Cortex of kidney (tissue), 1 donor: Measurements from ENCODE around the gene ILK.

Experiments
- DNase-seq: peaks from one replicate; lab custom pipeline; 2025; lab: John Stamatoyannopoulos, UW

Gene ILK

GRCh38 chr11:6621711-6622211 is 18.2 kb downstream of the ILK start:
- DNase-seq: no peak

GRCh38 chr11:6622261-6623171 is 18.9 kb downstream of the ILK start:
- no peak for DNase-seq

GRCh38 chr11:6623391-6624363 is 20.1 kb downstream of the ILK start:
- no peak for DNase-seq

- no peak for DNase-seq
Observed at GRCh38 chr11:6625156-6625831, 21.7 kb downstream of the ILK start.

- no peak for DNase-seq
Observed at GRCh38 chr11:6625832-6626420, 22.4 kb downstream of the ILK start.

- no peak for DNase-seq
Observed at GRCh38 chr11:6626971-6627761, 23.6 kb downstream of the ILK start.

GRCh38 chr11:6627762-6628241 is 24.2 kb downstream of the ILK start:
- DNase-seq: no peak

- DNase-seq: no peak
Observed at GRCh38 chr11:6628526-6628925, 25.0 kb downstream of the ILK start.

- DNase-seq: no peak
Observed at GRCh38 chr11:6629573-6629891, 26.0 kb downstream of the ILK start.

- no peak for DNase-seq
Observed at GRCh38 chr11:6629892-6630631, 26.5 kb downstream of the ILK start.

GRCh38 chr11:6630632-6631291 is 27.2 kb downstream of the ILK start:
- DNase-seq: no peak

- DNase-seq: no peak
Observed at GRCh38 chr11:6631361-6631890, 27.9 kb downstream of the ILK start.

- DNase-seq: no peak
Observed at GRCh38 chr11:6632116-6633073, 28.8 kb downstream of the ILK start.

GRCh38 chr11:6633422-6634408 is 30.1 kb downstream of the ILK start:
- no peak for DNase-seq

- DNase-seq: no peak
Observed at GRCh38 chr11:6634534-6634933, 31.0 kb downstream of the ILK start.

GRCh38 chr11:6635082-6635932 is 31.7 kb downstream of the ILK start:
- no peak for DNase-seq
